GM12878 (cell line): ENCODE results near the gene ZNF215.

Experiments
- EGR1 ChIP-seq, 2 experiments: IDR thresholded peaks; 1 replicate in 1 of 2; 2 replicates in 1 of 2; pipeline ENCODE4 v1.6.1; 2011 to 2012; ENCODE audit warnings: low read depth in 2 of 2, low read length in 2 of 2, borderline replicate concordance in 1 of 2, mild to moderate bottlenecking in 1 of 2, moderate library complexity in 1 of 2
- EZH2 ChIP-seq: IDR thresholded peaks from 2 replicates; pipeline ENCODE4 v1.6.1; 2012; ENCODE audit warnings: low read depth, mild to moderate bottlenecking, control low read depth, inconsistent platforms, low read length, borderline replicate concordance; ENCODE audit not compliant: control insufficient read depth
- POLR2A ChIP-seq: IDR thresholded peaks from 2 replicates; pipeline ENCODE4 v1.6.1; 2011; ENCODE audit warnings: low read depth, mild to moderate bottlenecking, low read length
- RAD21 ChIP-seq: IDR thresholded peaks from 2 replicates; pipeline ENCODE4 v1.6.1; 2011; ENCODE audit warnings: mild to moderate bottlenecking, low read depth, low read length, moderate library complexity; ENCODE audit not compliant: insufficient read depth
- TARDBP ChIP-seq: IDR thresholded peaks from 2 replicates; pipeline ENCODE4 v1.6.1; 2016; ENCODE audit warnings: borderline replicate concordance
- TF ChIP-seq, protein P1 (sequence below), 3 experiments: IDR thresholded peaks in 2 of 3; conservative IDR thresholded peaks in 1 of 3; 2 replicates each; pipeline ENCODE4 v1.5.1; 2011; ENCODE audit warnings: low read depth in 3 of 3, low read length in 3 of 3, mild to moderate bottlenecking in 3 of 3, control low read depth in 2 of 3, moderate library complexity in 2 of 3, inconsistent platforms in 1 of 3, mixed read lengths in 1 of 3; ENCODE audit not compliant: control insufficient read depth in 2 of 3, insufficient read depth in 1 of 3; ENCODE audit errors: extremely low read depth in 1 of 3

DNA sequence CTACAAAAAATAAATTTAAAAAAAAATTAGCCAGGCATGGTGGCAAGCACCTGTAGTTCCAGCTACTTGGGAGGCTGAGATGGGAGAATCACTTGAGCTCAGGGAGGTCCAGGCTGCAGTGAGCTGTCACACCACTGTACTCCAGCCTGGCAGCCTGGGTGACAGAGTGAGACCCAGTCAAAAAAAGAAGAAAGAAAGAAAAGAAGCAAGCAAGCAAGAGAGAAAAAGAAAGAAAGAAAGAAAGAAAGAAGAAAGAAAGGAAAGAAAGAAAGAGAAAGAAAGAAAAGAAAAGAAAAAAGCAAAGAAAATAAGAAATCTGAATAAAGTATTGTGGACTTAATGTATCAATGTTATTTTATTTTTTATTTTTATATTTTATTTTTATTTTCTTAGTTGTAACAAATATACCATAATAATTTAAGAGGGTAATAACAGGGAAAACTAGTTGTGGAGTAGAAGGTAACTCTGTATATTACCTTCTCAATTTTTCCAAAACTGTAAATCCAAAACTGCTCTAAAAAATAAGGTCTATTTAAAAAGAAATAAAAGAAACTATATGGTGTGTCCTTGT is 1.1 kb upstream of the ZNF215 start:
- TF ChIP-seq EGR1 (IDR thresholded peaks at IDR 0.05; ENCODE audit: borderline replicate concordance in 1 of 2, low read depth in 2 of 2, low read length in 2 of 2): no peak
- no peak for TF ChIP-seq TARDBP
- TF ChIP-seq, protein P1, sequence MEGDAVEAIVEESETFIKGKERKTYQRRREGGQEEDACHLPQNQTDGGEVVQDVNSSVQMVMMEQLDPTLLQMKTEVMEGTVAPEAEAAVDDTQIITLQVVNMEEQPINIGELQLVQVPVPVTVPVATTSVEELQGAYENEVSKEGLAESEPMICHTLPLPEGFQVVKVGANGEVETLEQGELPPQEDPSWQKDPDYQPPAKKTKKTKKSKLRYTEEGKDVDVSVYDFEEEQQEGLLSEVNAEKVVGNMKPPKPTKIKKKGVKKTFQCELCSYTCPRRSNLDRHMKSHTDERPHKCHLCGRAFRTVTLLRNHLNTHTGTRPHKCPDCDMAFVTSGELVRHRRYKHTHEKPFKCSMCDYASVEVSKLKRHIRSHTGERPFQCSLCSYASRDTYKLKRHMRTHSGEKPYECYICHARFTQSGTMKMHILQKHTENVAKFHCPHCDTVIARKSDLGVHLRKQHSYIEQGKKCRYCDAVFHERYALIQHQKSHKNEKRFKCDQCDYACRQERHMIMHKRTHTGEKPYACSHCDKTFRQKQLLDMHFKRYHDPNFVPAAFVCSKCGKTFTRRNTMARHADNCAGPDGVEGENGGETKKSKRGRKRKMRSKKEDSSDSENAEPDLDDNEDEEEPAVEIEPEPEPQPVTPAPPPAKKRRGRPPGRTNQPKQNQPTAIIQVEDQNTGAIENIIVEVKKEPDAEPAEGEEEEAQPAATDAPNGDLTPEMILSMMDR (IDR thresholded peaks at IDR 0.05 in 2 of 3, conservative IDR thresholded peaks at IDR 0.05 in 1 of 3; ENCODE audit: control insufficient read depth in 2 of 3, extremely low read depth in 1 of 3, insufficient read depth in 1 of 3, low read depth in 3 of 3, low read length in 3 of 3): no peak
- no peak for TF ChIP-seq POLR2A
- no peak for TF ChIP-seq RAD21
- TF ChIP-seq EZH2: no peak
